ENCODE data around the gene RAD54L.

Gene RAD54L

GRCh38 chr1:46247436-46248121 lies at the start of gene RAD54L:
RAD54L (plus strand) TSS chr1:46247763; CDS start chr1:46248406, 643 bp downstream.
- H3K27ac ChIP-seq, result peak within 1 kb of the TSS; percentile 79
- TF ChIP-seq, protein P1, sequence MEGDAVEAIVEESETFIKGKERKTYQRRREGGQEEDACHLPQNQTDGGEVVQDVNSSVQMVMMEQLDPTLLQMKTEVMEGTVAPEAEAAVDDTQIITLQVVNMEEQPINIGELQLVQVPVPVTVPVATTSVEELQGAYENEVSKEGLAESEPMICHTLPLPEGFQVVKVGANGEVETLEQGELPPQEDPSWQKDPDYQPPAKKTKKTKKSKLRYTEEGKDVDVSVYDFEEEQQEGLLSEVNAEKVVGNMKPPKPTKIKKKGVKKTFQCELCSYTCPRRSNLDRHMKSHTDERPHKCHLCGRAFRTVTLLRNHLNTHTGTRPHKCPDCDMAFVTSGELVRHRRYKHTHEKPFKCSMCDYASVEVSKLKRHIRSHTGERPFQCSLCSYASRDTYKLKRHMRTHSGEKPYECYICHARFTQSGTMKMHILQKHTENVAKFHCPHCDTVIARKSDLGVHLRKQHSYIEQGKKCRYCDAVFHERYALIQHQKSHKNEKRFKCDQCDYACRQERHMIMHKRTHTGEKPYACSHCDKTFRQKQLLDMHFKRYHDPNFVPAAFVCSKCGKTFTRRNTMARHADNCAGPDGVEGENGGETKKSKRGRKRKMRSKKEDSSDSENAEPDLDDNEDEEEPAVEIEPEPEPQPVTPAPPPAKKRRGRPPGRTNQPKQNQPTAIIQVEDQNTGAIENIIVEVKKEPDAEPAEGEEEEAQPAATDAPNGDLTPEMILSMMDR (conservative IDR thresholded peaks at IDR 0.05), result no peak

DNA sequence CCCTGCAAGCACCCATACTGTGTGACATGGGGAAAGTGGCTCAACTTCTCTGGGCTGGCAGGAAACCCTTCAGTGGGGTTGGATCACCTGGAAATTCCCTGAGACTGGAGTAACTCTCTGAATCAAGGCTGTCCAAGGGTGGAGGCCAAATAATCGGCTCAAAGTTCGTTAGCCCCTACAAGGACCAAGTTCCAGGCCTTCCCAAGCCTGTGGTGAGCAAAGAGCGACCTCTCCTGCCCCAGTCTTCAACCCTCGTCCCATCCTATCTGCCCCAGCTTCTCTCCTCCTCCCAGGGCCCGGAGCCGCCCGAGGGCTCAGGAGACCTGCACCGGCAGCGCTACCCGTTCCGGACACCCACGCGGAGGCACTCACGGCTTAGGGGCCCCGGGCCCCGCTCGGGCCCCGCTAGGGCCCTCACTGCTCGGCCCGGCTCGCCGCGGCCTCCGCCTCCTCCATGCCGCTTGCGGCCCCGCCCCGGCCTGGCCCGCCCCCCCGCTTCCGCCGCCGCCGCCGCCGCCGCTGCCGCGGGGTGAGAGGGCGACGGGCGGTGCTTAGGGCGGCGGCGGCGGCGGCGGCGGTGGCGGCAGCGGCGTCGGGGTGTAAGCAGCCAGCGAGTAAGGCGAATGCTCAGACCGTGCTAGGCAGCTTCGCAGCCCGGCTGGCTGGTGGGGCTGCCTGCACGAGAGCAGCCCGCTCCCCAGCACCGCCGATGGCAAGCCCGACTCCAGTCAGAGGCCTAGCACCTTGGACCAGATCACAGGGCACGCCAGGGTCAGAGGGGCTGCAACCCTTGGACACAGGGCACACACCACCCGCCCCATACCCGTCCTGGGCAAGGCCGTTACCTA lies 49.4 kb upstream of the RAD54L start, which contains the start of gene POMGNT1:
Gene POMGNT1, minus strand, starts transcription at position 471 of the 848 bp plus-strand sequence. CDS start 613 bp downstream, outside the sequence.
- H3K27ac ChIP-seq, result peak within 1 kb of the TSS; percentile 85
- TF ChIP-seq, protein P1 (conservative IDR thresholded peaks at IDR 0.05), result peak; percentile 58

- TF ChIP-seq, protein P1 (conservative IDR thresholded peaks at IDR 0.05), result no peak
- peak overlapping the region; percentile 85 for H3K27ac ChIP-seq
These were observed 48.3 kb upstream of the RAD54L start for GRCh38 chr1:46199233-46199749.

GRCh38 chr1:46203738-46204405 lies 43.7 kb upstream of the RAD54L start:
- no peak overlapping the region for H3K27ac ChIP-seq
- TF ChIP-seq, protein P1 (conservative IDR thresholded peaks at IDR 0.05), result no peak

DNA sequence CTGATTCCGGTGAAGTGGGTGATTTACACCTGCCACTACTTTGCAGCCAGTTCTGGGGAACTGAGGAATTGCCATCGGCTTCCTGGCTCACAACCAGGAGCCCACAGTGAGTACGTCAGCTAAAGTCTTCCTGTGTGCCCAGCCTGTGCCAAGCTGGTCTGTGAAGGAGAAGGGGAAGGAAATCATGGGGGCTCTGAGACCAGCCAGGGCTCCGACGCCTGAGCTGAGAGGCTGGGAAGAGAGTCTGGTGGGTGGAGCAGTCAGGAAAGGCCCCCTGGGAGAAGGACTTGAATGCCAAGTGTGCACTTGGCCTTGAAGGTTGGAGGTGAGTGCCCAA lies 43.2 kb upstream of the RAD54L start:
- no peak overlapping the region for H3K27ac ChIP-seq
- TF ChIP-seq, protein P1 (conservative IDR thresholded peaks at IDR 0.05), result no peak

GRCh38 chr1:46205141-46205540 lies 42.4 kb upstream of the RAD54L start:
- TF ChIP-seq, protein P1 (conservative IDR thresholded peaks at IDR 0.05), result no peak
- no peak overlapping the region for H3K27ac ChIP-seq

GRCh38 chr1:46205791-46206190 lies 41.8 kb upstream of the RAD54L start:
- TF ChIP-seq, protein P1 (conservative IDR thresholded peaks at IDR 0.05), result no peak
- no peak overlapping the region for H3K27ac ChIP-seq

Data from VCaP (cell line).